Psoas muscle (tissue), 8 donors: ENCODE results near the gene CHMP6. TPM values are rescaled to one million over a fixed set of nuclear protein-coding genes. Genes with fewer than 3 reads are reported as not detected.

Experiments
- ATAC-seq, 4 donors: fragments of 200-7000 bp; cut with Tn5 transposase; one replicate each; pipeline ENCODE4 v1.9.1; 2020; ENCODE audit warnings: moderate library complexity in 3 of 4, mild to moderate bottlenecking in 2 of 4
- DNase-seq, 2 donors: peaks; one replicate each; pipeline ENCODE4 v3.0.0-alpha.2; 2020
- H3K27ac ChIP-seq: fragments of 200-600 bp; one replicate; pipeline ENCODE4 v1.8.0; 2022
- H3K27me3 ChIP-seq, 3 donors: fragments of 200-600 bp in 1 of 3; one replicate each; pipeline versions ENCODE4 v1.6.1 to v1.8.0; 2013 to 2022; ENCODE audit warnings: low read length in 2 of 3, mild to moderate bottlenecking in 2 of 3, moderate library complexity in 1 of 3; ENCODE audit not compliant: insufficient read depth in 3 of 3
- H3K36me3 ChIP-seq, 2 donors: fragments of 200-600 bp in 1 of 2; one replicate each; pipeline versions ENCODE4 v1.6.1 to v1.8.0; 2013 to 2022; ENCODE audit warnings: low read depth in 1 of 2, mild to moderate bottlenecking in 1 of 2, moderate library complexity in 1 of 2; ENCODE audit not compliant: insufficient read depth in 1 of 2
- H3K4me1 ChIP-seq: fragments of 200-600 bp; one replicate; pipeline ENCODE4 v1.8.0; 2022
- H3K4me3 ChIP-seq: fragments of 200-600 bp; one replicate; pipeline ENCODE4 v1.8.0; 2022; ENCODE audit warnings: mild to moderate bottlenecking
- H3K9me3 ChIP-seq: fragments of 200-600 bp; one replicate; pipeline ENCODE4 v1.8.0; 2022
- WGBS, 3 donors: extraction: QIAGEN DNeasy Blood & Tissue Kit; methylation state at CpG; one replicate each; pipeline versions ENCODE4 v1.1.6 to v1.1.7; 2013; 5-methylcytosine and 5-hydroxymethylcytosine counted together
- intact Hi-C, 2 donors: fragments of 100-400 bp; cut with DNase I; formaldehyde crosslinking; loops; one replicate each; pipeline versions ENCODE4 v1.11.0 to v1.14.2; 2022
- polyA plus RNA-seq, 3 donors: library from polyadenylated mRNA; stranded (reverse); fragments of 200-250 nt; gene quantifications; one replicate each; pipeline ENCODE4 v1.2.3, GENCODE V29; 2013
- total RNA-seq, 4 donors: library from RNA; stranded (reverse); fragmentation: NEBNext Ultra II Directional in 2 of 4; extraction: Animal tissue kit (Norgen Biotek cat#: 25700) in 2 of 4; gene quantifications; one replicate each; pipeline versions ENCODE4 v1.2.1 to v1.2.4, GENCODE V29; 2021 to 2023
- TF ChIP-seq, protein P1 (sequence below): fragments of 200-600 bp; IDR thresholded peaks from one replicate; pipeline ENCODE4 v1.8.0; 2022; ENCODE audit warnings: antibody characterized with exemption
- donor health status: healthy with polysubstance abuse.
- donor health status: DM: no; HTN: no; CAD: no; lungs with moderate emphysema.
- donor health status: Bipolar disorder and iron deficiency.
- donor health status: healthy.
- donor health status: DM: yes; HTN: yes; CAD: no.
- donor health status: DM: no; HTN: no; CAD: no.
- donor health status: DM: no; HTN: no; CAD: no.
- donor health status: DM: yes; HTN: yes; CAD: no.

Gene CHMP6
- total and polyA plus RNA-seq, 7 donors = 32.0 to 53.2 (median 36.9) TPM

DNA sequence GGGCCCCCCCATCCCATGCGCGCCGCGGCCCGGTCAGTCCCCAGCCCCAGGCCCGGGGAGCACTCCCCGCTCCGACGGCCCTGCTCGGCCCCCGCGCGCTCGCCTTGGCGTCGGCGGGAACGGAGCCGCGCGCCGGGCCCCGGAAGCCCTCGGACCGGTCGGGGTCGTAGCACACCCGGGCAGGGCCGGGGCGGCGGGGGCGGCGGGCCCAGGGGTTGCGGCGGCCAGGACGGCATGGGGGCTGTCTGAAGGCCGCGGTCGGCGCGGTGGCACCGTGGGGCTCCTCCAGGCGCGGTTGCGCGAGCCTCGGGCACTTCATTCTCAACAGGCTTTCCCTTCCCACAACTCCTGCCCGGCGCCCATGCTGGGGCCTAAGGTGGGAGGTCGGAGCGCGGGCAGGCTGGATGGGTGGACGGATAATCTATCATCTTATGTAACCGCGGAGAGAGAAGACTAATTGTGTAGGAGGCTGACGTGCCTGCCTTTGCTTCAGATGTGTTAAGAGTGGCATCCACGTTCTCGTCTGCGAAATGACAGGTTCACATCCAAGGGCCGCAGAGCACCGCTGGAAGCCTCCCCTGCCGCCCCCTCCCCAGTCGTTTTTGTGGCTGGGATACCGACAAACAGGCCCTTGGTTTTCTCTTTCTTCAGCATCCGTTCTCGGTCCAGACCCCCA, 44.0 kb downstream of the CHMP6 start:
- TF ChIP-seq, protein P1, sequence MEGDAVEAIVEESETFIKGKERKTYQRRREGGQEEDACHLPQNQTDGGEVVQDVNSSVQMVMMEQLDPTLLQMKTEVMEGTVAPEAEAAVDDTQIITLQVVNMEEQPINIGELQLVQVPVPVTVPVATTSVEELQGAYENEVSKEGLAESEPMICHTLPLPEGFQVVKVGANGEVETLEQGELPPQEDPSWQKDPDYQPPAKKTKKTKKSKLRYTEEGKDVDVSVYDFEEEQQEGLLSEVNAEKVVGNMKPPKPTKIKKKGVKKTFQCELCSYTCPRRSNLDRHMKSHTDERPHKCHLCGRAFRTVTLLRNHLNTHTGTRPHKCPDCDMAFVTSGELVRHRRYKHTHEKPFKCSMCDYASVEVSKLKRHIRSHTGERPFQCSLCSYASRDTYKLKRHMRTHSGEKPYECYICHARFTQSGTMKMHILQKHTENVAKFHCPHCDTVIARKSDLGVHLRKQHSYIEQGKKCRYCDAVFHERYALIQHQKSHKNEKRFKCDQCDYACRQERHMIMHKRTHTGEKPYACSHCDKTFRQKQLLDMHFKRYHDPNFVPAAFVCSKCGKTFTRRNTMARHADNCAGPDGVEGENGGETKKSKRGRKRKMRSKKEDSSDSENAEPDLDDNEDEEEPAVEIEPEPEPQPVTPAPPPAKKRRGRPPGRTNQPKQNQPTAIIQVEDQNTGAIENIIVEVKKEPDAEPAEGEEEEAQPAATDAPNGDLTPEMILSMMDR = no peak
- WGBS, 3 donors = 22 to 47% (median 29%) methylated on average over 28 to 66 of the region's 66 CpGs
- intact Hi-C loops = loop anchor here (5.0 kb wide), 1 partner anchor 47 kb away; no protein-coding TSS in a partner anchor
- DNase-seq (peak in 1 of 2 donors; percentile 63), ATAC-seq (no peak)
- H3K27me3 ChIP-seq = peaks cover 0 to 6% (median 0%) of the 10 kb centered on the region in 3 donors
- no peak overlapping the region for H3K27ac ChIP-seq
- H3K36me3 ChIP-seq = no peaks in the 10 kb centered on the region
- H3K4me1 ChIP-seq = peaks cover 27% of the 10 kb centered on the region
- H3K4me3 ChIP-seq = peak overlapping the region; percentile 70
- no peaks in the 10 kb centered on the region for H3K9me3 ChIP-seq

- DNase-seq (peak in 1 of 2 donors; percentile 46), ATAC-seq (no peak)
- Histone ChIP-seq H3K9me3 (no peaks in the 10 kb centered on the region), H3K27me3 (peaks cover 0 to 3% (median 0%) of the 10 kb centered on the region in 3 donors), H3K27ac (no peak overlapping the region), H3K4me3 (peak overlapping the region; percentile 70), H3K36me3 (no peaks in the 10 kb centered on the region), H3K4me1 (peaks cover 27% of the 10 kb centered on the region)
- intact Hi-C loops = loop anchor here (5.0 kb wide), 1 partner anchor 46 kb away; no protein-coding TSS in a partner anchor
- TF ChIP-seq, protein P1 = no peak
- WGBS, 3 donors = 83 to 86% (median 83%) methylated on average over 24 of the region's 24 CpGs
Measured at GRCh38 chr17:81036197-81036941, 44.7 kb downstream of the CHMP6 start.

DNA sequence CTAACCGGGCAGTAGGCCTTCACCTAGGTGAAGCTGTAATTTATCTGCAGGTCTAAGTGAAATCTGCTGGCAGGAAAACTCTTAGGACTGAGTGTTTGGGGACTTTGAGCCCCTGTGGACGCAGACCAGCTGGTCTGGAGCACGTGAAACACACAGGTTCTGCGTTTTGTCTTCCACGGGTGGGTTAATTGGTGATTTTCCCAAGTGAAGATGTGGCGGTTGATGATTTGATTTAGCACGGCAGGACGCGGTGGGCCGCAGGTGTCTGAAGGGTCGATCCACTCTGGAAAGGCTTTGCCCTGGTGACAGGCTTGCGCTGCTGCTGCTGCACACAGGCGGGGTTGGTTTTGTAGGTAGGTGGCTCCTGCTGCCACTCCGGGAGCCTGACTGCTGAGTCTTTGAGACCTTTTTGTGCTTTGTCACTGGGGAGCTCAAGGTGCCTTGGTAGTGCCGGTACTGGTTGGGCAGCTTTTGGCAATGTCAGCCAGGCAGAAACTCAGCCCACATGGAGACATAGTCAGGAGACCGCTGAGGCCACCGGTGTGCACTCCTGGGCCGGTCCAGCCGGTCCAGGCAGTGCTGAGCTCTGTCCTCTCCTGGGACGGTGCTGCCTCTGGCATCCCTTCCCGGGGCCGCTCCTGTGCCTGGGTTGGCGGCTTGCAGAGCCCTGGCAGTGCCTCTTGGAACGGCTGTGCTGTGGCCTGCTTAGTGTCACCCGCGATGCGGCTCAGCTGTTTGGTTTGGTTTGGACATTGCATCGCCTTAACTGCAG, 45.6 kb downstream of the CHMP6 start:
- no peaks in the 10 kb centered on the region for H3K9me3 ChIP-seq
- intact Hi-C loops = loop anchor here (5.0 kb wide), 1 partner anchor 45 kb away; no protein-coding TSS in a partner anchor
- peak overlapping the region; percentile 1 for H3K27ac ChIP-seq
- TF ChIP-seq, protein P1 = no peak
- ATAC-seq = peak; percentile 49 to 75 (median 72)
- H3K4me3 ChIP-seq = peak overlapping the region; percentile 3
- no peaks in the 10 kb centered on the region for H3K36me3 ChIP-seq
- WGBS, 3 donors = 47 to 57% (median 51%) methylated on average over 27 to 28 of the region's 28 CpGs
- peaks cover 0 to 3% (median 0%) of the 10 kb centered on the region in 3 donors for H3K27me3 ChIP-seq
- DNase-seq = peak; percentile 62 to 84
- peaks cover 27% of the 10 kb centered on the region for H3K4me1 ChIP-seq

GRCh38 chr17:81037798-81038733, 46.4 kb downstream of the CHMP6 start:
- H3K27ac ChIP-seq = no peak overlapping the region
- H3K4me3 ChIP-seq = peak overlapping the region; percentile 3
- peak in 1 of 2 donors; percentile 62 for DNase-seq
- H3K4me1 ChIP-seq = peaks cover 27% of the 10 kb centered on the region
- ATAC-seq = no peak
- peaks cover 0 to 3% (median 0%) of the 10 kb centered on the region in 3 donors for H3K27me3 ChIP-seq
- no peaks in the 10 kb centered on the region for H3K36me3 ChIP-seq
- TF ChIP-seq, protein P1 = no peak
- 27 to 47% (median 36%) methylated on average over 29 to 30 of the region's 30 CpGs for WGBS, 3 donors
- H3K9me3 ChIP-seq = no peaks in the 10 kb centered on the region
- intact Hi-C loops = loop anchor here (5.0 kb wide), 1 partner anchor 44 kb away; no protein-coding TSS in a partner anchor
